Osteoblast (primary cell): ENCODE measurements around the gene CXCL5. TPM values are rescaled to one million over a fixed set of nuclear protein-coding genes. Genes with fewer than 3 reads are reported as not detected.

Experiments
- DNase-seq: peaks from one replicate; pipeline ENCODE4 v3.0.0; 2011; ENCODE audit warnings: low spot score, mixed read lengths; ENCODE audit not compliant: insufficient read length; ENCODE audit errors: missing footprints
- H2AFZ ChIP-seq: 2 replicates; pipeline ENCODE4 v1.6.0; 2011; ENCODE audit warnings: mild to moderate bottlenecking, low read length
- H3K27ac ChIP-seq: 2 replicates; pipeline ENCODE4 v1.5.1; 2011; ENCODE audit warnings: mild to moderate bottlenecking, low read depth, low read length, moderate library complexity
- H3K27me3 ChIP-seq: 2 replicates; pipeline ENCODE4 v1.6.0; 2012; ENCODE audit warnings: mild to moderate bottlenecking, control low read depth, inconsistent platforms, low read length, moderate library complexity; ENCODE audit not compliant: insufficient read depth
- H3K36me3 ChIP-seq: 2 replicates; pipeline ENCODE4 v1.5.1; 2011; ENCODE audit warnings: mild to moderate bottlenecking, low read length, control low read depth, moderate library complexity; ENCODE audit not compliant: insufficient read depth
- H3K4me1 ChIP-seq: 2 replicates; pipeline ENCODE4 v1.5.1; 2011; ENCODE audit warnings: mild to moderate bottlenecking, low read length, control low read depth, moderate library complexity; ENCODE audit not compliant: insufficient read depth
- H3K4me2 ChIP-seq: 2 replicates; pipeline ENCODE4 v1.6.0; 2011; ENCODE audit warnings: mild to moderate bottlenecking, low read length; ENCODE audit not compliant: insufficient read depth
- H3K4me3 ChIP-seq: fragments of 200-600 bp; sonication (generic); 3 replicates; pipeline ENCODE4 v1.5.1; 2012; ENCODE audit warnings: mild to moderate bottlenecking, low read length, inconsistent platforms; ENCODE audit not compliant: insufficient read depth
- H3K79me2 ChIP-seq: 2 replicates; pipeline ENCODE4 v1.6.0; 2012; ENCODE audit warnings: mild to moderate bottlenecking, low read length, control low read depth, inconsistent platforms; ENCODE audit not compliant: insufficient read depth
- H3K9me3 ChIP-seq: 2 replicates; pipeline ENCODE4 v1.5.1; 2011; ENCODE audit warnings: low read depth, low read length, control low read depth
- H4K20me1 ChIP-seq: 2 replicates; pipeline ENCODE4 v1.6.0; 2012; ENCODE audit warnings: mild to moderate bottlenecking, low read length, control low read depth; ENCODE audit not compliant: insufficient read depth
- total RNA-seq: library from RNA; depleted of rRNA; stranded (reverse); fragments of >200 nt; gene quantifications from 2 replicates; pipeline ENCODE4 v1.2.3, GENCODE V29; 2012
- TF ChIP-seq, protein P1 (sequence below): IDR thresholded peaks from 2 replicates; pipeline ENCODE4 v1.5.1; 2011; ENCODE audit warnings: mild to moderate bottlenecking, low read depth, low read length, moderate library complexity; ENCODE audit errors: extremely low read depth

The CXCL5 gene
- total RNA-seq, 1 donor, result under 0.01 TPM

GRCh38 chr4:74005528-74005927 is 7.1 kb upstream of the CXCL5 start:
- Histone ChIP-seq H3K27ac (no peak overlapping the region), H3K4me3 (no peak overlapping the region), H4K20me1 (no peaks in the 10 kb centered on the region), H3K27me3 (no peaks in the 10 kb centered on the region), H3K9me3 (no peaks in the 10 kb centered on the region), H3K36me3 (no peaks in the 10 kb centered on the region), H3K4me1 (peaks cover 12% of the 10 kb centered on the region), H3K4me2 (no peak overlapping the region), H2AFZ (no peak overlapping the region), H3K79me2 (no peaks in the 10 kb centered on the region)
- DNase-seq, result no peak
- TF ChIP-seq, protein P1, sequence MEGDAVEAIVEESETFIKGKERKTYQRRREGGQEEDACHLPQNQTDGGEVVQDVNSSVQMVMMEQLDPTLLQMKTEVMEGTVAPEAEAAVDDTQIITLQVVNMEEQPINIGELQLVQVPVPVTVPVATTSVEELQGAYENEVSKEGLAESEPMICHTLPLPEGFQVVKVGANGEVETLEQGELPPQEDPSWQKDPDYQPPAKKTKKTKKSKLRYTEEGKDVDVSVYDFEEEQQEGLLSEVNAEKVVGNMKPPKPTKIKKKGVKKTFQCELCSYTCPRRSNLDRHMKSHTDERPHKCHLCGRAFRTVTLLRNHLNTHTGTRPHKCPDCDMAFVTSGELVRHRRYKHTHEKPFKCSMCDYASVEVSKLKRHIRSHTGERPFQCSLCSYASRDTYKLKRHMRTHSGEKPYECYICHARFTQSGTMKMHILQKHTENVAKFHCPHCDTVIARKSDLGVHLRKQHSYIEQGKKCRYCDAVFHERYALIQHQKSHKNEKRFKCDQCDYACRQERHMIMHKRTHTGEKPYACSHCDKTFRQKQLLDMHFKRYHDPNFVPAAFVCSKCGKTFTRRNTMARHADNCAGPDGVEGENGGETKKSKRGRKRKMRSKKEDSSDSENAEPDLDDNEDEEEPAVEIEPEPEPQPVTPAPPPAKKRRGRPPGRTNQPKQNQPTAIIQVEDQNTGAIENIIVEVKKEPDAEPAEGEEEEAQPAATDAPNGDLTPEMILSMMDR, result no peak

DNA sequence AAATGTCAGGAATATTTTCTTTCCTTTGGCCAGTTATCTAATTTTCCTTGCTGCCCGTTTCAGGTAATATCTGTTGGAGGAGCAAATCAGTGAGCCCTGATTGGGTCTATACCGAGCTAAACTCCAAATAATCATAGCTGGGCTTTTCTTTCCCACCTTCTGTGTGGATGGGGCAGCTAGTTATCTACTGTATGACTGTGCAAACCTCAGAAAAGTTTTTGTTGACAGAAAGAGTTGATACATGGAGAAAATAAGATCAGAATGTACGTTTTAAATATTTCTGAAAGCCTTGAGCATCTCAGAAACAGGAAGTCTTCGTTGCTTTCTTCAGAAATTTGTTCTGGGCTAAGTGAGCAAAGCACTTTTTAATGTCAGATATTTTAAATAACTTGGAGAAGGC is 6.2 kb upstream of the CXCL5 start:
- H3K27ac ChIP-seq, result no peak overlapping the region
- H3K9me3 ChIP-seq, result no peaks in the 10 kb centered on the region
- H3K79me2 ChIP-seq, result no peaks in the 10 kb centered on the region
- TF ChIP-seq, protein P1, result no peak
- H2AFZ ChIP-seq, result no peak overlapping the region
- H3K27me3 ChIP-seq, result no peaks in the 10 kb centered on the region
- no peak overlapping the region for H3K4me3 ChIP-seq
- H4K20me1 ChIP-seq, result no peaks in the 10 kb centered on the region
- H3K36me3 ChIP-seq, result no peaks in the 10 kb centered on the region
- DNase-seq, result no peak
- H3K4me1 ChIP-seq, result peaks cover 12% of the 10 kb centered on the region
- H3K4me2 ChIP-seq, result no peak overlapping the region

- H4K20me1 ChIP-seq, result no peaks in the 10 kb centered on the region
- DNase-seq, result no peak
- peaks cover 3% of the 10 kb centered on the region for H3K27me3 ChIP-seq
- no peak overlapping the region for H2AFZ ChIP-seq
- H3K79me2 ChIP-seq, result no peaks in the 10 kb centered on the region
- no peaks in the 10 kb centered on the region for H3K36me3 ChIP-seq
- H3K4me1 ChIP-seq, result no peaks in the 10 kb centered on the region
- H3K27ac ChIP-seq, result no peak overlapping the region
- no peak overlapping the region for H3K4me3 ChIP-seq
- no peak overlapping the region for H3K4me2 ChIP-seq
- no peaks in the 10 kb centered on the region for H3K9me3 ChIP-seq
- TF ChIP-seq, protein P1, result no peak
Observed at GRCh38 chr4:74000301-74000700, 1.8 kb upstream of the CXCL5 start.

DNA sequence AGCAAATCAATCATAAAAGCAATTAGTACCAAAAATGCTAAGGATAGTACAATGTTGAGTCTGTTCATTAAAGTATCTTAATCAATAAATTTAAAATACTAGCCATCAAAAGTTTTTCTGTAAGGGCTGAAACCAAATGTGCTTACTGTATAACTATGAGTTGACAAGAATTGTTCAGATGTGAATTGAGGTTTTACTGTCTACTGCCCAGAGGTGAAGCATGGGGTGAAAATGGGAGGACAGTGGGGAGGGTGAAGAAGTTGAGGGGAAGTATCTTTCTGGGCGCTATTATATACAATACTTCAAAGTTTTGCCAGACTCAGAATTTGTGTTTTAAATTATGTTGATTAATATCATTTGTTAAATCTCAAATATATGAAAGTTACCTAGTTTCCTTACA is 6.4 kb downstream of the CXCL5 start:
- Histone ChIP-seq H4K20me1 (no peaks in the 10 kb centered on the region), H3K4me1 (no peaks in the 10 kb centered on the region), H3K9me3 (no peaks in the 10 kb centered on the region), H3K79me2 (no peaks in the 10 kb centered on the region), H2AFZ (no peak overlapping the region), H3K27me3 (no peaks in the 10 kb centered on the region), H3K27ac (no peak overlapping the region), H3K4me3 (no peak overlapping the region), H3K36me3 (no peaks in the 10 kb centered on the region), H3K4me2 (no peak overlapping the region)
- TF ChIP-seq, protein P1, result no peak
- DNase-seq, result no peak
